GM21723 (cell line): ENCODE results near the gene TTC3.
A peak's percentile ranks its signal among the peaks of the same experiment; 100 is the strongest.

Experiments
- ATAC-seq: cut with Tn5 transposase; IDR thresholded peaks from one replicate; pipeline ENCODE4 v1.9.1; 2021; ENCODE audit warnings: mild to moderate bottlenecking, moderate library complexity; ENCODE audit not compliant: unreplicated experiment

The TTC3 gene

DNA sequence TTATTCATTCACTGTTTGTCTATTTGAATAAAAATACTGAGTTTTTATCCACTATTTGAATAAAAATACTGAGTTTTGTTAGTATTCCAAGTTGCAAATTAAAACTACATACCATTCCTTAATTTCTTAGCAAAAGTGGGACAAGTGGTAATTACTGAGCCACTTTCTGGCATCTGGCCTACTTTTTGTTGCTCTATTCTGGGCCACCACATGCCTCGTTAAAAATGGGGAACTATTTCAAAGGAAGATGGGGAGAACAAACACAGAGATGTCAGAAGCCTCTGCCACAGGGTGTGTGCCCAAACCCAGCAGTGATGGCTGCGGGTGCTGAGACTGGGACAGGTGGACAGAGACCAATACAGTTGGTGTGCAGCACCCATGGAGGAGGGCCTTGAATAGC, 14.8 kb upstream of the TTC3 start:
- ATAC-seq = no peak

DNA sequence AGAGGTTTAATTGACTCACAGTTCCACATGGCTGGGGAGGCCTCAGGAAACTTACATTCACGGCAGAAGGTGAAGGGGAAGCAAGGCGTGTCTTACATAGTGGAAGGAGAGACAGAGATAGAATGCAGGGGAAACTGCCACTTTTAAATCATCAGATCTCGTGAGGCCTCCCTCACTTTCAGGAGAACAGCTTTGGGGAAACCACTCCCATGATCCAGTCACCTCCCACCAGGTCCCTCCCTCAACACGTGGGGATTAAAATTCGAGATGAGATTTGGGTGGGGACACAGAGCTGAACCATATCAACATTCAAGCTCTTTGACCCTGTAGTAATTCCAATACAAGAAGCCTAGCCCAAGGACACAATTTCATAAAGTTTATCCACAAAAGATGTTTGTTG, 13.9 kb upstream of the TTC3 start:
- no peak for ATAC-seq

DNA sequence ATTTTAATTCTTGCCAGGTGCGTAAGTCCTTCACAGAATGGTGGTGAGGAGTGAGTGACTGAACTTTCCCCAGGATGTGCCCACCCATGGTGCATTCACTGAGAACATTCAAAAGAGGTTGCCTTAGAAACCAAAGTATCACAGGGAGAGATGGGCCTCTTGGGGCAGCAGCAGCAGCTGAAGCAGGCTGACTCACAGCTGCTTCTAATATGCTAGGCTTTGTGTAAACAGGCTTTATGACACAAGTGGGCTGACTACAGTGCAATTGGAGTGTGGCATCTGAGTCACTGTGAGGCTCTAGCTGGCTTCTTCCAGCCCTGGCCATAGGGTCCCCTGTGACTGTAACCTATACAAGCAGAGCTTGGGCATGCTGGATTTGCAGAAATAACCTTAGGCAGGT, 12.8 kb upstream of the TTC3 start:
- no peak for ATAC-seq

DNA sequence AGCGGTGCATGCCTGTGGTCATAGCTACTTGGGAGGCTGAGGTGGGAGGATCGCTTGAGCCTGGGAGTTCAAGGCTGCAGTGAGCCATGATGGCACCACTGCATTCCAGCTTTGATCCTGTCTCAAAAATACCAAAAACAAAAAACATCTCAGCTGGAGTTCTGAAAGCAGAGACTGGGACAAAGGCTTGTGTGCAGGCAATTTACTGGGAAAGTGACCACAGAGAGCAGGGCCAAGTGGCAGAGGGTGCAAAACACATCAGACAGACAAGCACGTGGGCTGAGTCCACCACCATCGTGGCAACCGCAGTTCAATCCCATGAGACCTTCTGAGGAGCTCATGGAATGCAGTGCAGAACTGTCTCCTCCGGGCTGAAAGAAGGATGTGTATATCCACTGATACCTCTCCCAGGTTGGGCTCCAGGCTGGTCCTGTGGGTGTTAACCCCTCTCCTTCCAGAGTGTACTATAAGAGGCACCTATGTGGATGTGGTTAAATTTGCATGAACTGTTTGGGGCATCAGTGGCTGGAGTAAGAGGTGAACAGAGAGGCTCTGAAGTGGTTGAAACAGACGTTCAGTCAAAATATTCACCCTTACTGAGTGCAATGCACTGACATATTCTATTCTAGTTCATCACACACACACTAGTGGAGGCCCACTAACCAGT, 11.0 kb upstream of the TTC3 start:
- no peak for ATAC-seq

DNA sequence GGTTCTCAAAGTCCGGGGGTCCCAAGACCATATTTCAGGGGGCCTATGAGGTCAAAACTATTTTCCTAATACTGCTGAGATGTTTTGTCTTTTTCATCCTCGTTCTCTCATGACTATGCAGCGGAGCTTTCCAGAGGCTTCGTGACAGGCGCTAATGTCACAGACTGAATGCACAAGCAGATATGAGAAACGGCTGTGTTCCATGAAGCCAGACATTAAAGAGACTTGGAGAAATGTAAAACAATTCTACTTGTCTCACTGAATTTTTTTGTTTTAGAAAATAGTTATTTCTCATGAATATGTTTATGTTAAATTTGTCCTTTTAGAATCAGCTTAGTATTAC, 10.5 kb upstream of the TTC3 start:
- ATAC-seq = no peak

DNA sequence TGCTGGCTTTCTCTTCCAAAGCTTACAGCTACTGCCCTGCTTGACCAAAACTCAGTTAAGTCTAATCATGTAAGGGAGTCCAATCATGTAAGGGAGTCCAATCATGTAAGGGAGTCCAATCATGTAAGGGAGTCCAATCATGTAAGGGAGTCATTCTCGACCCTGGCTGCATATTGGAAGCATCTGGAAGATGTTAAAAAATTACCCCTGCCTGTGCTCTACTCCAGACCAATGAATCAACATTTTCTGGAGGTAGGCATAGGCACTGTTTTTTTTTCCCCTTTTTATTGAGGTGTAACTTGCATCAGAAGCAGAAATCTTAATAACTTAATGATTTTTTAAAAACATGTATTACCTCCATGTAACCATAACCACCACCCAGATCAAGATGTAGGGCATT, 9.6 kb upstream of the TTC3 start:
- no peak for ATAC-seq

DNA sequence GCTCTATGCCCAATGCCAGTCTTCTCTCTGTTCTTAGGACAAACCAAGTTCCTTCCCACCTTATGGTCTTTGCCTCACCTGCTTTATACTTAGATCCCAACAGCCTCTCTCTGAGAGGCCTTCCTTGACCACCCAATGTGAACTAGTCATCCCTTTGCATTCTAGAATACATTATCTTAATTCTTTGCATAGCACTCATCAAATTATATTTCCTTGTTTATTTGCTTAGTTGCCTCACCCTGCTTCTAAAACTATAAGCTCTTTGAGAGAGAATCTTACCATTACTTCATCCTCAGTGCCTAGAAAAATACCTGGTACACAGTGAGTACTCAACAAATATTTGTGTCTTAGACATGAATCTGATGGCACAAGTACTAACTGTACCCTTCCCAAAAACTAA, 8.2 kb upstream of the TTC3 start:
- no peak for ATAC-seq

DNA sequence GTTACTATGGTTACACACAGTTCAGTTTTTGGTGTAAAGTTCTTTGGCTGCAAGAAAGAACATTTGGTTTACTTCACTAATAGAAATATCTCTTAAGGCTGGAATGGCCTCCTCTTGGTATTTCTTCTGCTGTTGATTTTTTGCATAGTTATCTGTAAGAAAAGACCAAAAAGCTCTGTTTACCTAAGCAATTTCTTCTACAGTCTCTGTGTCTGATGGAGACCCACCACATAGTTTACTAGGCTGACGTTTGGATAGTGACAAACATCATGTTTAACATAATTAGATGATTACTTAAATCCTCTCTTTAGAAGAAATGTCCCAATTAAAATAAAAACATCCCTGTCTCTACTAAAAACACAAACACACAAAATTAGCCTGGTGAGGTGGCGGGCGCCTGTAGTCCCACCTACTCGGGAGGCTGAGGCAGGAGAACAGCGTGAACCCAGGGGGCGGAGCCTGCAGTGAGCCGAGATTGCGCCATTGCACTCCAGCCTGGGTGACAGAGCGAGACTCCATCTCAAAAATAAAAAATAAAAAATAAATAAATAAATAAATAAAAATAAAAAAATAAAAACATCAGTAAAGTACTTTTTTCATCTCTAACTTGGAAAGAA, 7.4 kb upstream of the TTC3 start:
- ATAC-seq = no peak

DNA sequence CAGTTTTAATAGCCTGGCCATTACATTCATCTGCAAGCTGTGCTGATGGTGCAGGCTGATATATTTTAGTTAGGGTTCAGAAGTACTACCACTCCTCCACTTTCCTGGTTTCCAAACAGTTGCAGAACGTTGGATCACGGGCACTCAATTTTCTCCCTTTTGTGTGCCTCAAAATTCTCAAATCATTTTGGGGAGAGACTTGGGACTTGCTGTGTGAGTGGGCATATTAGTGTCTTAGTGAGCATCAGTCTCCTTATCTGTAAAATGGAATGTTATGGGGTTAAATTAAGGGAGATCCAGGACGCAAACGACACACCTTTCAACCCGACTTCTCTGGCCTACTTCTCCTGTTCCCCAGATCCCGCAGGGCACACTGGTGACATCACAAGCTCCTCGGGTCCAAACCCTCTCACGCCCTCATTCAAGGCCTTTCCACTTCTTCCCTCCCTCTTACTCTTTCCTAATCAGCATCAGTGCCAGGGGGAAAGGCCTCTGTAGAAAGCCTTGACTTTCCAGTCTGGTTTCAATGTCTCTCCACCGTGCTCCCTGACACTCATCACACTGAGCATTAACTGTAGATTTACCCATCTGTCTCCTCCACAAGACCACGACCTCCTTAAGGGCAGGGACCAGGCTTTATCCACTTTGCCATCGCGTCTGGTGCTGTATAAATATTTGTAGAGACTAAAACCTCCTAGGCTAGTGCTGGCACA, 1.3 kb upstream of the TTC3 start:
- ATAC-seq = no peak

DNA sequence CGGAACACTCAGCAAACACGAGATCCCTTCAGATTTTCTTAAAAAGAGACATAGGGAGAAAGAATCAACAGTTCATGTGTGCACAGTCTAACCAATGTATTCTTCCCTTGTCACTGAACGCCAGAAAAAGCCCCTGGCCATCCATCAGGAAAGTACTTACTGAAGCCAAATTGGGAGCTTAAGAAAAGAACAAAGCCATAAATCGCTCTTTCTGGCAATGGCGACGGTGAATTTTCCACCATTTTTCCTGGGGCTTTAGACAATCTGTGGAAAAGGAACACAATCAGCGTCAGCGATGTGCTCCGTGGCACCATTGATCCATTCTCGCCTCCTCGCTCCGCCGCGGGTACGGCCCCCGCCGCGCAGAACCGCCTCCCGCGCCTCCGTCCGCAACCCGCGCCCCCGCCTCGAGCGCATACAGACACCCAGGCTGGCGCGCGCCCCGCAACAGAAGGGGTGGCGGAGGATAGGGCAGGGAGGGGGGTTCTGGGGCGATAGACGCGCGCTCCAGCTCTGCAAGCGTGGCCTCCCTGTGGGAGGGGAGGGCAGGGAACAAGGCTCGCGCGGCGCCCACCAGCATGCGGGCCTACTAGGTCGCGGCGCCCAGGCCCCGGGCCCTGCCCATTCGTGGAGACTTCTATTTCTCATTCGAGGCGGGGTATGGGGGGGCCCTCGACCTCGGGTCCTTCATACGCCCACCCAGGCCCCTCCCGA, 623 bp upstream of the TTC3 start:
- peak; percentile 45 for ATAC-seq

DNA sequence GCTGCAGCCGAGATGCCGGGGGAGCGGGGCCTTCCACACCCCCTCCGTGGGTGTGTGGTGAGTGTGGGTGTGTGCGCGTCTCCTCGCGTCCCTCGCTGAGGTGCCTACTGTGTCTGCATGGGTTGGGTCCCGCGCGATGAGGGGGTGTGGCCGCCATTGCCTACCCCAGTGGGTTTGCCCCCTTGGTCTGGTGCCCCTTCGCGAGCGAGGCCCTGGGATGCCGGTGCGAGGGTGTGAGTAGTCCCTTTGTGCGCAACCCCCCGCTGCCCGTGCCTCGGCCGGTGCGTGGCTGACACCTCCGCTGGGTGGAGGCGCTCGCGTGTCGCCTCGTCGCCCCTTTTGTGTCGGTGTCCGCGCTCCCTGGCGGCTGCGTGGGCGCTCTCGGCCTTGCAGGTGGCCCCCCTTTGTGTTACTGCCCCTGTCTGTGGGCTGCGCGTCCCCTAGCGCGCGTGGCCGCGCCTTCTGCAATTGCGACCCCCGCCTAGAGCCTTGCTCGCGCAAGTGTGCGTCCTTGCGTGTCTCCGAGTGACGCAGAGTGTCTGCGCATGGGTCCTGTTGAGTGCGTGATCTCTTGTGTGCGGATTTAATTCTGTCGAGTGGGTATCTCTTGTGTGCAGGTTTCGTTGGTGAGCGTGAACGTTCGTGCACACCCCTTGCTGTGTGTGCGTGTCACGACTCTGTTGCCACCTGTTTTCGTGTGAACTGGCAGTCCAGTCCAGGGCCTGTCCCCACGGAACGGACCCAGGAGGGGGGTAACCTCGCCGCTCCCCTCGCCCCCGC, 553 bp downstream of the TTC3 start:
- ATAC-seq = peak; percentile 36

DNA sequence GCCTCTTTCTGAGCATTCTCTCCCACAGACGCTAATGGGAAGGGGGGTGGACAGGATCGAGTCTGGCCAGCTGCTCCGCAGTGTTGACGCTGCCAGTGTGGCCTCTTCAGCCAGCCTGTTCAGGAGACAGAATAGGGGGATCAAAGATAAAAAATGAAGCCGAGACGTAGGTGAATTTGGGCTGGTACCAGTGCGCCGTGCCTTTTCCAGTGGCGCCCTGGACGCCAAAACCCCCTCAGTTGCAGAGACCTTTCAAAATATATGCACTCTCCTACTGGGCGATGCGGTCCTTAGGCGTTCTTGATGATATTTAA, 1.1 kb downstream of the TTC3 start:
- no peak for ATAC-seq

DNA sequence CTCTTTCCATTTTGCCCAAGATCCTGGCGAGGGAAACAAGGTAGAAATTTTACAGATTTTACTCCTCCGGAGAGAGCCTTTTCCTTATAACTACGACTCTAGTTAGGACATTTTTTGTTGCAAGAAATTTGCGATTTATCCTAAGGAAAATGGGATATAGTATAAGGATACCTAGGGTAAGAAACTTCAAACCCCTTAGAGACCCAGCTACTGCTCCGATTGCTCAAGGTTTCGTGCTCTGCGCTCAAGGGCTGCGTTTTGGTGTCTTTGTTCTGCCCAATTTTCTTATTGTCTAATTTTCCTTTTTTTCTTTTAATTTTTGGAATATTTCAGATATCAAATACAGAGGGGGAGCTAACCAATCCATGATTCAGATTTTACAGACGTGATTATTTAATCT, 1.5 kb downstream of the TTC3 start:
- no peak for ATAC-seq

DNA sequence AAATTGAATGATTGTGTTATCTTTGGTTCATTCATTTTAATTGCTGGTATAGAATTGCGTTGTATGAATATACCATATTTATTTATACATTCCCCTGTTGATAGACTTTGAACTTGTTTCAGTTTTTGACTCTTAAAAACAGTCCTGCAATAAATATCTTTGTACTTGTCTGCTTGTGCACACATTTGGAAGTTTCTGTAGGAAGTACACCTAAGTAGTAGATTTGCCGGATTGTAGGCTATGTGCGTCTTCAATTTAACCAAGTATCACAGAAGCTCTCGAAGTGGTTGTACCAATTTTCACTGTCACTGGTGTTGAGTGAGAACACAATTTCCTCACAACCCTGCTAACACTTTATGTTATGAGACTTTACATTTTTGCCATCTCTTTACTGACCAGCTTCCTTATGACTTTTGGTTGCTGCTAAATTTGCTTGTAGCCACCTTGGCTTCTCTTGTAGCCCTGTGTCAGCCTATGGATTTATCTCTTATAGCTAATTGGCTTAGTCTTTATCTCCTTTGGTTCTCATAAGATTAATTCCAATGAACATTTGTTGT, 2.2 kb downstream of the TTC3 start:
- ATAC-seq = no peak

DNA sequence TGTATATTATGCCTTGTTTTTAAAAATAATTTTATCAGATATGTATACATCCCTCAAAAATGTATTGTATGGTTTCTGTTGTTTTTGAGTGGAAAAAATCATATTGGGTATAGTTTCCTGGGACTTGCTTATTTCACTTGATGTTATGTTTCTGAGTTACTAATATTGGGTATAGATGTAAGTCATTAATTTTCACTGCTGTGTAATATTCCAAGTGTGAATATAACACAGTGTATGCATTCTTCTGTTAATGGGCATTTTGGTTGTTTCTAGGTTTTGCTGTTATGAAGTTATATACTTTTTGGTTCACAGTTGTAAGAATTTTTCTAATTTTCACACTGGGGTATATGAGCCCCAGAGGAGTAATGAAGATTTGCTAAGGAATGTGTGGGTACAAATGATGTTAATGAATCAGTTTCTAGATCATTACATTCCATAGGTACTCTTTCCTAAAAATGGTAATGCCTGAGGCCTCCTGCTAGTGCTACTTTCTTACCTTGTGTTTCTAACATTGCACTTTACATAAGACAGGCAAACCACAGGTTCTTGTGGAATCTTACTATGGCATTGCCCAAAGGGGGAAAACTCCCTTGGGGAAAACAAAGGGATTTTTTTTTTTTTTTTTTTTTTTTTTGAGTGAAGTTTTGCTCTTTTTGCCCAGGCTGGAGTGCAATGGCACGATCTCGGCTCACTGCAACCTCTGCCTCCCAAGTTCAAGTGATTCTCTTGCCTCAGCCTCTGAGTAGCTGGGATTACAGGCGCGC, 3.2 kb downstream of the TTC3 start:
- no peak for ATAC-seq

DNA sequence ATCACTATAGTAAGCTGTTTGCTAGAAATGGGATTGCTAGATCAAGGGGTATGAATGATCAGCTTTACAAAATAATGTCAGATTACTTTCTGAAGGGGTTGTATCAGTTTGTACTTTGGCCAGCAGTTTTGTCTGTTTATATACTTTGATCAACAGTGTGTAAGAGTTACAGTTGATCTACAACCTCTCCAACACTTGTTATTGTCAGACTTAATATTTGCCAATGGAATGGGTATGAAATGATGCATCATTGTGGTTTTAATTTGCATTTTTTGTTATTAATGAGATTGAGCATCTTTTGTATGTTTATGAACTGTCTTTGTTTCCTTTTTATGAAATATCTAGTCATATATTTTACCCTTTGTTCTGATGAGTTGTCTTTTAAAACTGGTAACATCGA, 4.3 kb downstream of the TTC3 start:
- no peak for ATAC-seq

DNA sequence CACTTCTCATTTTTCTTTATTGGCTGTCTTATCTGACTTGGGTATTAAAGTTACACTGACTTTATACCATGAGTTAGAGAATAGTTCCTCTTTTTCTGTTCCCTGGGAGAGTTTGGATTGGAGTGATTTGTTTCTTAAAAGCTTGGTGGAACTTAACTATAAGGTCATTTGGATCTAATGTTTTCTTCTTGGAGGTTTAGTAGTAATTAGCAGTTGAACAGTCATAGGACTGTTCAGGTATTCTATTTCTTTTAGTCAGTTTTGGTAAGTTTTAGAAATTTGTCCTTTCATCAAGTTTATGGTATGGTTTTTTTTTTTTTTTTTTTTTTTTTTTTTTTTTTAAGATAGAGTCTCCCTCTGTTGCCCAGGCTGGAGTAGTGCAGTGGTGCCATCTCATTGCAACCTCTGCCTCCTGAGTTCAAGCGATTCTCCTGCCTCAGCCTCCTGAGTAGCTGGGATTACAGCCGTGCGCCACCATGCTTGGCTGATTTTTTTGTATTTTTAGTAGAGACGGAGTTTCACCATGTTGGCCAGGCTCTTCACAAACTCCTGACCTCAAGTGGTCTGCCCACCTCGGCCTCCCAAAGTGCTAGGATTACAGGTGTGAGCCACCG, 6.3 kb downstream of the TTC3 start:
- no peak for ATAC-seq

DNA sequence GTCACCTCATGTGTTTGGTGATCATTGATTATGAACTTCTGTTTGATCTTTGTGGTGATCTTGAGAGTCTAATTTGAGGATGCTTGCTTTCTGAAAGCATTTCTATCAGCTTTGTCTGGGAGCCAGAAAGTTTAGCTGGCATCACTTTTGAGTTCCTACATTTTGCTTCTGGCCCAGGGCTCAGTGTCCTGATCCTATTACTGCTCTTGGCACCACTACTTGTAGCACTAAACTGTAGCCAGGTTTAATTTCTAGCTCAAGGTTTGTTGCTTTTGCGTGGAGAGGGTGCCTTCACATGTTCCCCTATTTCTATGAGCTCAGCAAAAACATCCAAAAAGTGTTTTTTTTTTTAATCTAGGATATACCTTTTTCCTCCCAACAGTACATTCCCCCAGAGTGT, 9.3 kb downstream of the TTC3 start:
- ATAC-seq = no peak

DNA sequence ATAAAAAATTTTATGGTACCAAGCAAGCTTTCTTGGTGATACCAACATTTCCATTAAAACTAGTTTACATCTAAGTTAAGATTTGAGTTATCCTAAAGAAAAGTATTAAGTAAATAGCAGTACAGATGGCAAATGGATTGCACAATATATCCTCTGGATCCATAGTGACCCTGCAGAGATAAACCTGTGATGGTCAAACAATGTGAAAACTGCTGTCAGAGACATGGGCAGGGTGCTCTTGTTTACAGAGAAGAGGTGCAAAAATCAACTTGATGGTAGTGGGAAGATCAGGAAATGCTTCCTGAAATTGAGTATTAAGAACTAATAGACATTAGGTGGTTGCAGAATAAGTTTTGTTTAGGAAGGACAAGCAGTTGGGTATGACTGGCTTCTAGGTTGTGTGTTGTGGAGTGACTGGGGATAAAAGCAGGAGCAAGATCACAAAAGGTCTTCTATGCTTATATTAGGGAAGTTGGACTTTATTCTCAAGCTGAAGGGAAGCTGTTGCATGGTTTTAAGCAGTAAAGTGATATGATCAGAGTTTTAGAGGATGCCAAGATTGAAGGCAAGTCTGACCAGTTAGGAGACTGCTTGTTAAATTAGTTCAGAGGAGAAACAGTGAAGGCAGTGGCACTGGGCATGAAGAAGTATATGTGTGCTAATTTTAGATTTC, 9.9 kb downstream of the TTC3 start:
- ATAC-seq = no peak
